ENCODE measurements around the gene CS. TPM values are rescaled to one million over a fixed set of nuclear protein-coding genes. Genes with fewer than 3 reads are reported as not detected.

Gene CS
- polyA plus RNA-seq, 1 of the 3 experiments (the other 2 are of a cell fraction), result 121 TPM

DNA sequence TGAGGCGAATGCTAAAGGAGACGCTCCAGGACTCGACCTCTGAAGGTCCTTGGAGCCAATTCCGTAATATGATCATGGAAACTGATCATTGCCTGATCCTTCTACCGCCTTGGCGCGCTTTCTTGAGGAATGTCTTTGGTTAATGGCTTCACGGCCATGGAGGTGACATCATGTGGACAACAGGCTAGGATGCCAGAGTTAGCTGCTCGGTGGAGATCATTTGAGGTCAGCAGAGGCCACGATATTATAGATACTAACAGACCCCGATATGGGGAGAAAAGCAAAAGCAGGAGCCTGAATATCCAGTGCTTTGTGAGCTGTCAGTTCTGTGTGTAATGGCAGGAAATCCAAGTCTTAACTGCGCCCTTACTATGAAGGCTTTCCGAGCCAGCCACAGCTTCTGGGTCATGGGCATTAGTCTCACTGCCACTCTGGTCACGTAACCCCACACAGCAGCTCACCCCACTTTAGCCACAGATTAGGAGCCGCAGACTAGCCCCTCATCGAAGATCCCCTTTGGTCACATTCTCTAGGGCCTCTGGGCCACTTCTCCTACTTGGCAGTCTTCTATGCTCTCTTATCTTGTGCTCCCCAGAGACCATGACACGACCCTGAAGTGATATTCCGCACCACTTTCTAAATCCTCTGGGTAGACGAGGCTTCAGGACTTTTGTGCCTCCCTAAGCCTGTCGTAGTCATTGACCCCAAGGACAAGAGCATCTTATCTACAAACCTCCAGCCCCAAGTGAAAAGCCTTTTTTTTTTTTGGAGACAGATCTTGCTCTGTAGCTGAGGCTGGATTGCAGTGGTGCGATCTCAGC is 724 bp upstream of the CS start:
- no peak for DNase-seq
- Histone ChIP-seq H3K4me2 (peak overlapping the region; percentile 87), H3K9me2 (no peaks in the 10 kb centered on the region), H2AFZ (ENCODE audit: low read depth) (peak overlapping the region; percentile 83; the same call in 1 of the 2 replicates), H3K9me3 (no peaks in the 10 kb centered on the region), H3K27ac (ENCODE audit: low read depth in 2 of 2, low read length in 1 of 2) (peak overlapping the region; percentile 82 to 85), H3K36me3 (replicated peaks in 1 of 2; ENCODE audit: control insufficient read depth in 1 of 2, insufficient read depth in 2 of 2, low read length in 1 of 2) (peaks cover 4 to 28% of the 10 kb centered on the region in 2 experiments), H3K79me2 (ENCODE audit: insufficient read depth) (peaks cover 55% of the 10 kb centered on the region), H3K27me3 (ENCODE audit: insufficient read depth) (no peaks in the 10 kb centered on the region), H3F3A (replicated peaks; ENCODE audit: insufficient read depth) (peaks cover 34% of the 10 kb centered on the region), H3K4me3 (ENCODE audit: low read depth in 2 of 2, low read length in 1 of 2) (peak overlapping the region; percentile 78 to 92), H3K4me1 (ENCODE audit: control insufficient read depth in 1 of 2, insufficient read depth in 2 of 2, low read depth in 1 of 2, low read length in 1 of 2) (peaks cover 14 to 27% of the 10 kb centered on the region in 2 experiments; a peak in 2 of 4 replicates), H3K9ac (peak overlapping the region; percentile 73), H4K20me1 (ENCODE audit: insufficient read depth) (peaks cover 33% of the 10 kb centered on the region)
- POLR2A ChIA-PET, result interaction anchor here (1.0 to 1.7 kb wide), 2 partner anchors 34 to 327 kb away, joined by 3 to 4 read pairs; partner anchors contain the start of genes COQ10A and RAB5B
- CTCF ChIA-PET, result interaction anchor here (0.9 kb wide), 1 partner anchor 14 kb away, joined by 3 read pairs; no protein-coding TSS in a partner anchor
- peak; percentile 7; the same call in 1 of the 2 replicates for TF ChIP-seq YY1 (IDR thresholded peaks at IDR 0.05; ENCODE audit: low read depth)
- 0 out of 2 replicates have a peak, but pooled peaks have one; percentile 14 for TF ChIP-seq GATA2 (CRISPR knock-in tag; IDR thresholded peaks at IDR 0.05)
- TF ChIP-seq TAF1 (IDR thresholded peaks at IDR 0.05; ENCODE audit: borderline replicate concordance, low read depth, low read length), result no peak
- TF ChIP-seq TEAD4 (IDR thresholded peaks at IDR 0.05; ENCODE audit: borderline replicate concordance, insufficient read depth), result no peak
- WGBS (ENCODE audit: low lambda C conversion rate), result 52% methylated on average over 21 of the region's 21 CpGs

DNA sequence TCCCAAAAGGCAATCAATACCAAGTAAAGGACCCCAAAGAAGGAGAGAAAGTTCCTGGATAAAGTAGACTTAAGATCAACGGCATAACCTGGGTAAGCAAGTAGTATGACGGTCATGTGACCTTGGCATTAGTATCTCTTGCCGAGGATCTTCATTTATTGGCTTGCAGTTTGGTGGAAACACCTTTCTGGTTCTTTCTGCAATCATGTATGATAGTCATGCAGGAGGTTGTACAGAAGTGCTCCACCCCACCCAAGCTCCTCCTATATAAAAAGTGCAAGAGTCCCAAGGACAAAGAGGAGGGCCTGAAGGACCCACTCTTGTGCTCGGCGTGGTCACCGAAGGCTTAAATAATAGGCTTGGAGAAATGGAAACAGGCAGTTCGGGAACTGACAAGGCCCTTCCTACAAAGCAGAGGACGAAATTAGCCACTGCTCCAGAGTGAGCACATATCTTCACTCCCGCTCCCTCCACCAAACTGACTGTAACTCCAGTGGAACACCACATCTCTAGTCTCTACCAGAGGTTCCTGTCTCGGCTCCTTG is 750 bp downstream of the CS start:
- CTCF ChIA-PET, result interaction anchor here (0.6 to 2.7 kb wide), 5 partner anchors 12 to 337 kb away, joined by 3 to 6 read pairs (median 4); partner anchors contain the start of genes ANKRD52 and SMARCC2
- Histone ChIP-seq H3K27me3 (ENCODE audit: insufficient read depth) (no peaks in the 10 kb centered on the region), H3K9ac (peak overlapping the region; percentile 92), H3K79me2 (ENCODE audit: insufficient read depth) (peaks cover 70% of the 10 kb centered on the region), H2AFZ (ENCODE audit: low read depth) (peak overlapping the region; percentile 76), H3K9me2 (no peaks in the 10 kb centered on the region), H3K4me3 (ENCODE audit: low read depth in 2 of 2, low read length in 1 of 2) (peak overlapping the region; percentile 78 to 92), H3K9me3 (no peaks in the 10 kb centered on the region), H3K36me3 (replicated peaks in 1 of 2; ENCODE audit: control insufficient read depth in 1 of 2, insufficient read depth in 2 of 2, low read length in 1 of 2) (peaks cover 4 to 24% of the 10 kb centered on the region in 2 experiments), H3K27ac (ENCODE audit: low read depth in 2 of 2, low read length in 1 of 2) (peak overlapping the region; percentile 83 to 85), H4K20me1 (ENCODE audit: insufficient read depth) (peaks cover 37% of the 10 kb centered on the region), H3K4me2 (peak overlapping the region; percentile 96), H3K4me1 (ENCODE audit: control insufficient read depth in 1 of 2, insufficient read depth in 2 of 2, low read depth in 1 of 2, low read length in 1 of 2) (peaks cover 14 to 27% of the 10 kb centered on the region in 2 experiments; a peak in 2 of 4 replicates), H3F3A (replicated peaks; ENCODE audit: insufficient read depth) (peaks cover 34% of the 10 kb centered on the region)
- 7% methylated on average over 10 of the region's 10 CpGs for WGBS (ENCODE audit: low lambda C conversion rate)
- TF ChIP-seq, protein P1, sequence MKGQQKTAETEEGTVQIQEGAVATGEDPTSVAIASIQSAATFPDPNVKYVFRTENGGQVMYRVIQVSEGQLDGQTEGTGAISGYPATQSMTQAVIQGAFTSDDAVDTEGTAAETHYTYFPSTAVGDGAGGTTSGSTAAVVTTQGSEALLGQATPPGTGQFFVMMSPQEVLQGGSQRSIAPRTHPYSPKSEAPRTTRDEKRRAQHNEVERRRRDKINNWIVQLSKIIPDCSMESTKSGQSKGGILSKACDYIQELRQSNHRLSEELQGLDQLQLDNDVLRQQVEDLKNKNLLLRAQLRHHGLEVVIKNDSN (IDR thresholded peaks at IDR 0.05; ENCODE audit: borderline replicate concordance, low read depth), result peak; percentile 68; the same call in 1 of the 2 replicates
- TF ChIP-seq RXRA (IDR thresholded peaks at IDR 0.05; ENCODE audit: borderline replicate concordance, low read depth), result no peak
- DNase-seq, result no peak
- POLR2A ChIA-PET, result interaction anchor here (1.2 to 2.2 kb wide), 3 partner anchors 17 to 61 kb away, joined by 4 to 12 read pairs (median 5); partner anchors contain the start of genes CNPY2, COQ10A and STAT2

Data from SK-N-SH (cell line).